ENCODE data around the gene DNAJA2.
"Not testable (repeated sequence)": the region's sequence is repeated elsewhere in the genome, so short reads cannot be mapped to it uniquely, and the experiment has no call there.

The DNAJA2 gene

DNA sequence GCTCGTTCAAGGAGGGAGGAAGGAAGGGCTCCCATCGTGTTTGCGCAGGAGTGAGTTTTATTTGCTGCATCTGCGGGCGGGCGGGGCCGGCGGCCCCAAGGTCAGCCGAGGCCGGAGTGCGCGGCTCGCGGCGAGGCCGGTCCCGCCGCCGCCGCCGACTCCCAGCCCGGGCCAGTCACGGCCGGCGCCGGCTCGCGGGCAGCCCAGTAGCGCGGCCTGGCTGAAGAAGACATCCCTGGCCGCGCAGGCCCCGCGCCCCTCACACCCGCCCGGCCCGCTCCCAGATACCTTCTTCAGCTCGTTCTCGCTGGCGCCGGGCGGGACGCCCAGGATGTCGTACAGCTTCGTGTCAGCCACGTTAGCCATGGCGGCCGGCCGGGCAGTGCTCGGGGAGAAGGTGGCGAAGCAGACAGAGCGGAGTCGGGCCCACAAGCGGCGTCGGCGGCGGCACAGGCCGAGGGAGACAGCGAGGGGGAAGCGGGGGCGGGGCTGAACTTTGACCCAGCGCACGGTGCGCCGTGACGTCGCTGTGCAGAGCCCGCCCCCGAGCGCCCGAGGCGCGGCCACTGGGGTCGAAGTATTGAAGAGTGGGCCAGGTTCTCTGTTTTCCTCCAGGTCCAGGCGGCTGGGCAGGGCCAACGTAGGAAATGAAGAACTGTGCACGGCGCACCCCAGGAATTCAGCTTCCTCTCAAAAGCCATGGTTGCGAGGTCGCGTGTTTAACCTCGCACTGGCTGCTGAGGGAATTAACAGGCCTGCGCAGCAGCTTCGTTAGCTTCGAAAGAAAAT, at the start of gene DNAJA2:
Gene DNAJA2, minus strand, starts transcription at position 468 of the 789 bp plus-strand sequence. Its CDS starts 102 bp downstream, at position 366.
- DNase-seq (ENCODE audit: low read depth in 3 of 3): peak; percentile 85 to 93 (median 87)

DNA sequence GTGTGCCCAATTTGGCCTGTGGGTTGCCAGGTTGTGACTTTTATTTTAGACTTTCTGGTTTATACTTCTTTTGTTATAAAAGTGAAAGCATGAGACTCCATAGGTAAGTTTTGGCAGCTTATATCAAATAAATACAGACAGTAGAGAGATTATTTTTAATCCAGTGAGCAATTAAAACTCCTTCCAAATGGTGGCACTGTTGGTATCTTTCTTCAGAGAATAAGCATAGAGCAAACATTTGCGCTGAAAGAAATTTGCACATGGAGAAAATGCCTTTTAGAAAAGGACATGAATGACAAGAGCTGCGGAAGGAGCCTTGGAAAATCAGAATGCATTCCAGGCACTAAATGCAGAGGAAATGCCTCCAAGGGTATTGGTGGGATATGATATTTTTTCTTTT, 46.1 kb upstream of the DNAJA2 start:
- no peak for DNase-seq (ENCODE audit: low read depth in 3 of 3)

DNA sequence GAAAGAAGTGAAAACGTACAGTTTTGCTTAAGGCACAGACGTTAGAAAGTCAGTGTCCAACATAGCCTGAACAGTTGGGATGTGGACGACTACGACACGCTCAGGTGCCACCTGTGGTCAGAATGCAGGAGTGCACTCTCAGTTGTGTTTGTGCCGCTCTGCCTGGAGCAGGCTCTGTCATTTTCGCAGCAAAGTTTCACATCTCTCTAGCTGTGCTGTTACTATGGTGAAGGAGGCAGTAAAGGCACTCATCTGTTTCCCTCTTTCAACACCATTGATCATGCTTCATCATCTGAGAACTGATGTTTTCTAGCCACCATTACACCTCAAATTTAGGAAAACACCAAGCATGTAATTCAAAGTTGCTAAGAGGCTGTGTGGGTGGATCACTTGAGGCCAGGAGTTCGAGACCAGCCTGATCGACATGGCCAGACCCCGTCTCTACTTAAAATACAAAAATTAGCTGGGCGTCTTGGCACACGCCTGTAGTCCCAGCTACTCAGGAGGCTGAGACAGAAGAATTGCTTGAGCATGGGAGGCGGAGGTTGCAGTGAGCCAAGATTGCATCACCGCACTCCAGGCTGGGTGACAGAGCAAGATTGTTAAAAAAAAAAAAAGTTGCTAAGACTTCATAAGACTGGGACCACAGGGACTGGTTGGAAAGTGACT, 44.9 kb upstream of the DNAJA2 start:
- DNase-seq (ENCODE audit: low read depth in 3 of 3): peak in 2 of 3 experiments; percentile 15 to 37

DNA sequence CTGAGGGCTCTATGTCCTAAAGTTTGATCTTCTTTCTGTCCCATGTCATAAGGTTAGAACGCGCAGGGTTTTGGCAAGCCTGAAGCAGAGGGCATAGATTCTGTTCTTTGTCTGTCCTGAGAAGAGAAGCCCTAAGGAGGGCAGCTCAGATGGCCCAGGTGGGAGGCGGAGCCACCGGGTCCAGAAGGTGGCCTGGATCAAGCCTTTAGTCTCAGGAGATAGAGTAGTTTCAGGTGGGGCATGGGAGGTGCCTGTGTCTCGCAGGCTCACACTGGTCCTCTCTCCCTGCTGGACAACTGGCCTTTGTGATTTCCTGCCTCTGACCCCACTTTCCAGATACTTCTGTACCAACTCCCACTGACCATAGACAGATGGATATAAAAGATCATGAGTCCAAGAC, 44.2 kb upstream of the DNAJA2 start:
- no peak for DNase-seq (ENCODE audit: low read depth in 3 of 3)

DNA sequence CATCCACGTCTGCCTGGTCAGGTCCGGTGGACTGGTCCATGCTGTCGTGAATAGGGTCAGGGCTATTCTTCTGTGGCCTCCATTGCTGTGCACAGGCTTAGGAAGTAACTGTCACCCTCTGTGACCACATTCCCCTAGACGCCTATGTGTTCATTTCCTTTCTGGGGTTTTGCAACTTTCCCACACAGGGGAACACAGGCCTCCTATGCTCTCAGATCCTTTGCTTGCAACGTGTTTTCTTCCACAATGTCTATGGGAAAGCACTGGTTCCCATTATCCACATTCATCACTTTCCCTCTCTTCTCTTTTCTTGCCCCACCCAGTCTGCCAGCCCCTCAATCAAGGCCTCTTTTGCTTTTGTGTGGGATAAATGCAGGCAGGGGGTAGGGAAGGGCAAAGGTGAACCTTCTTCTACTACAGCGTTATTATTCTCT, 43.2 kb upstream of the DNAJA2 start:
- DNase-seq (ENCODE audit: low read depth in 3 of 3): no peak

DNA sequence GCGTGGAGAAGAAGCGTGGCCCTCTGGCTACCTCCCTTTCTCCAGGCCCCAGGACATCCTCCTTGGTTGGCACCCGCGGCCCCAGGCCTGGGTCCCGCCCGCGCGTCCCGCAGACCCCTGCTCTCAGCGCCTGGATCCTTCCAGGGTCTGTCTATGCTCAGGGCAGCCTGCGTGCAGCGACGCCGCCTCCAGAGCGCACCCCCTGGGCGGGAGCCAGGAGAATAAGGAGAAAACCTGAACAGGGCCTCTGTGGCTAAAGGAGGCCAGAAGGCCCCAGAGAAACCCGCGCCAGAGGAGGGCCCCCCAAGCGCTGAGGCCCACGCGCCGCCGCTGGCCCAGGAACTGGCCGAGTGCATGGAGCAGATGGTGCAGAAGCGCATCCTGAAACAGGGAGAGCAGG, 40.4 kb upstream of the DNAJA2 start:
- DNase-seq (ENCODE audit: low read depth in 3 of 3): no peak

DNA sequence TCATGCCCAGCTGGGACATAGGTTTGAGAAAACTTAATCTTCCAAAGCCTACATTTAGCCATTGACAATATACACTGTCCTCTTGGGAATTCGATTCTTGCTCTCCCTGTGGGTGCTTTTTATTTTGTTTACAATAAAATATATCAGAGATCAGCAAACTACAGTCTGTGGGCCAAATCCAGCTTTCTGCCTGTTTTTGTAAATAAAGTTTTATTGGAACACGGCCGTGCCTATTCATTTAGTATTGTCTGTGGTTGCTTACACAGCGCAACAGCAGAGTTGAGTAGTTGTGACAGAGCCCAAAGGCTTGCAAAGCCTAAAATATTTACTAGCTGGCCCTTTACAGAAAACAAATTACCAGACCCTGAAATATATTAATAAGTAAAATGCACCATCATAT, 39.7 kb upstream of the DNAJA2 start:
- no peak for DNase-seq (ENCODE audit: low read depth in 3 of 3)

DNA sequence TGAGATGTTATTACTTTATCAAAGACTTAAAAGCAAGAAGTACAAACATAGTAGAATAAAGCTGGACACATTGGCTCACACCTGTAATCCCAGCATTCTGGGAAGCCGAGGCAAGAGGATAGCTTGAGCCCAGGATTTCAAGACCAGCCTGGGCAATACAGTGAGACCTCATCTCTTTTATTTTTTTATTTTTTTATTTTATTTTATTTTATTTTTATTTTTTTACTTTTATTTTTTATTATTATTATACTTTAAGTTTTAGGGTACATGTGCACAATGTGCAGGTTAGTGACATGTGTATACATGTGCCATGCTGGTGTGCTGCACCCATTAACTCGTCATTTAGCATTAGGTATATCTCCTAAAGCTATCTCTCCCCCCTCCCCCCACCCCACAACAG, 37.3 kb upstream of the DNAJA2 start:
- DNase-seq (ENCODE audit: low read depth in 3 of 3): not testable (repeated sequence)

DNA sequence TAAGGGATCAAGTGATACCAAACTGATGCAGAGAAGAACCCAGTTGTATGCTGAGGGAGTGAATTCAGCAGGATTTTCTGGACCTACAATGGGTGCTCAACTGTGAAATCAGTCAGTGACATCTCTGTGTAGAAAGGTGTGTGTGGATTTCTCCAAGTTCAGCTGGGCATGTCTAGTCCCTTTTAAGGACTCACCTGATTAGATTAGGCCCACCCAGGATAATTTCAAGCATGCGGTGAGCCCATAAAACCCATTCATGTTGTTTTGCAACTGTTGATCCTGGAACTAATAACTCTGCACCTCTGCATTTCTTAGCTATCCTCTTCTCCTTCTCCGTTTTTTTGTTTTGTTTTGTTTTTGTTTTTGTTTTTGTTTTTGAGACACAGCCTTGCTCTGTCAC, 35.1 kb upstream of the DNAJA2 start:
- no peak for DNase-seq (ENCODE audit: low read depth in 3 of 3)

DNA sequence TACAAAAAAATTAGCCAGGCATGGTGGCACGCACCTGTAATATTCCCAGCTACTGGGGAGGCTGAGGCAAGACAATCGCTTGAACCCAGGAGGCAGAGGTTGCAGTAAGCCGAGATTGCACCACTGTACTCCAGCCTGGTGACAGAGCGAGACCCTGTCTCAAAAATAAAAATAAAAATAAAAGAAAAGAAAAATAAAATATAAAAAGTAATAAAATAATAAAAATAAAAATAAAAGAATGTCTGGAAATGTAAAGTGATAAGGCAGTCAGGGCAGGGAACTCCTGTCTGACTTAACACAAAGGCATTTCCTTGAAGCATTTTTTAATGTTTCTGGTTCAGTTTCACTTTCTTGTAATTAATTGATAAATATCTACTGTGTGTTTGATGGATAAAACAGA, 34.7 kb upstream of the DNAJA2 start:
- no peak for DNase-seq (ENCODE audit: low read depth in 3 of 3)

DNA sequence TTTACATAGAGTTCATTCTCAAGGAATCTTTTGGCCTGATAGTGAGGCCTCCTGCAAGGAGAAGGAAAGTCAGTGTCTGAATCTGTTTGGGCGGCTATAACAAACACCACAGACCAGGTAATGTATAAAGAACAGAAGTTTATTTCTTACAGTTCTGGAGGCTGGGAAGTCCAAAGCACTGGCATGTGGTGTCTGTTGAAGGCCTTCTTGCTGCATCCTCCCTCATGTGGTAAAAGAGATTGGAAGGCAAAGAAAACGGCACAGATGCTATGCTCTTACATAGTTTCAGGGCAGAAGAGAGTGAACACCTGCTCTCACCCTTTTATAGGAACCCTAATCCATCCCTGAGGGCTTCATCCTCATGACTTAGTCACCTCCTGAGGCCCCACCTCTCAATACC, 31.2 kb upstream of the DNAJA2 start:
- no peak for DNase-seq (ENCODE audit: low read depth in 3 of 3)

DNA sequence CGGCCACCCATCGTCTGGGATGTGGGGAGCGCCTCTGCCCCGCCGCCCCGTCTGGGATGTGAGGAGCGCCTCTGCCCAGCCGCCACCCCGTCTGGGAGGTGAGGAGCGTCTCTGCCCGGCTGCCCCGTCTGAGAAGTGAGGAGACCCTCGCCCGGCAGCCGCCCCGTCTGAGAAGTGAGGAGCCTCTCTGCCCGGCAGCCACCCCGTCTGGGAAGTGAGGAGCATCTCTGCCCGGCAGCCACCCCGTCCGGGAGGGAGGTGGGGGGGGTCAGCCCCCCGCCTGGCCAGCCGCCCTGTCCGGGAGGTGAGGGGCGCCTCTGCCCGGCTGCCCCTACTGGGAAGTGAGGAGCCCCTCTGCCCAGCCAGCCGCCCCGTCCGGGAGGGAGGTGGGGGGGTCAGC, 26.6 kb upstream of the DNAJA2 start:
- not testable (repeated sequence) for DNase-seq (ENCODE audit: low read depth in 3 of 3)

DNA sequence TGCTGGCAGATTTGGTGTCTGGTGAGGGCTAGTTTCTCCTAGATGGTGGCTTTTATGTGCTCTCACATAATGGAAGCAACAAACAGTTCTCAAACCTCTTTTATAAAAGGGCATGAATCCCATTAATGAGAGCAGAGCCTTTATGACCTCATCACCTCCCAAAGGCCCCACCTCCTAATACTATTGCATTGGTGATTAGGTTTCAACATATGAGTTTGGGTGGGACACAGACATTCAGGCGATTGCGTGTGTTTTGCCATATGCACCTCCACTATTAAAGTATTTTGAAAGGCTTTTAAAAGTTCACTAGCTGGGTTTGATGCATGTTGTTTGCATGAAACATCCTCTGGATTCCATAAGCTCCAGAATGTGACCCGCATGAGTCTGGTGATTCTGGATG, 24.4 kb upstream of the DNAJA2 start:
- no peak for DNase-seq (ENCODE audit: low read depth in 3 of 3)

DNA sequence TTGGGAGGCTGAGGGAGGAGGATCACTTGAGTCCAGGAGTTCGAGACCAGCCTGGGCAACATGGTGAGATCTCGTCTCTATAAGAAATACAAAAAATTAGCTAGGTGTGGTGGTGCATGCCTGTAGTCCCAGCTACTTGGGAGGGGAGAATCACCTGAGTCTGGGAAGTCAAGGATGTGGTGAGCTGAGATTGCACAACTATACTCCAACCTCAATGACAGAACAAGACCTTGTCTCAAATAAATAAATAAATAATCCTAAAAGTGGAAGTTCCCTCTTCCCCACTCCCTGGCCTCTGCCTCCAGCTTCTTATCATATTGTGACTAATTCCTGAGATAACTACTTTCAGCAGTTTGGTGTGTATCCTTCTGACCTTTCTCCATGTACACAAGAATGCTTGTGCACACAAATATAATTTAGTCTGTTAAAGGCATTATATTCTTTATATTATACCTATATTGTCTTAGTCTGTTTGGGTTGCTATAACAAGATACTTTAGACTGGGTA, 23.5 kb upstream of the DNAJA2 start:
- DNase-seq (ENCODE audit: low read depth in 3 of 3): no peak

DNA sequence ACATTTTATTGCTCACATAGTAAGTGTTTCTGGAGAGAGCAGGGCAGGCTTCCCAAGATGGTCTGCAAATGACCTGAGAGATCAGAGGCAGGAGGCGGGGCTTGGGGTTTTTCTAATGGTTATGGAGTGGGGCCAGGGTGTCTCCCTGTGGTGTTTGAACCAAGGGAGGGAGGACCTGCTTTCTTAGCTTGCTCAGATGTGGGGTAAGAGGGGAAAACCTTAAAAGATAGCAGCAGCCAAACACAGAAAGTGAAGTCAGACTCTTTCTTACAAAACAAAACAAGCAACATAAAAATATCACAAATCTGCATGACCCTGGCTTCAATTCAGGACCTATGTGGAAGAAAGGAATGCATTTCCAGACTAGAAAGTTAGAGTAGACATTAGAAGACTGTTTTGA, 22.9 kb upstream of the DNAJA2 start:
- DNase-seq (ENCODE audit: low read depth in 3 of 3): peak in 1 of 3 experiments; percentile 5

DNA sequence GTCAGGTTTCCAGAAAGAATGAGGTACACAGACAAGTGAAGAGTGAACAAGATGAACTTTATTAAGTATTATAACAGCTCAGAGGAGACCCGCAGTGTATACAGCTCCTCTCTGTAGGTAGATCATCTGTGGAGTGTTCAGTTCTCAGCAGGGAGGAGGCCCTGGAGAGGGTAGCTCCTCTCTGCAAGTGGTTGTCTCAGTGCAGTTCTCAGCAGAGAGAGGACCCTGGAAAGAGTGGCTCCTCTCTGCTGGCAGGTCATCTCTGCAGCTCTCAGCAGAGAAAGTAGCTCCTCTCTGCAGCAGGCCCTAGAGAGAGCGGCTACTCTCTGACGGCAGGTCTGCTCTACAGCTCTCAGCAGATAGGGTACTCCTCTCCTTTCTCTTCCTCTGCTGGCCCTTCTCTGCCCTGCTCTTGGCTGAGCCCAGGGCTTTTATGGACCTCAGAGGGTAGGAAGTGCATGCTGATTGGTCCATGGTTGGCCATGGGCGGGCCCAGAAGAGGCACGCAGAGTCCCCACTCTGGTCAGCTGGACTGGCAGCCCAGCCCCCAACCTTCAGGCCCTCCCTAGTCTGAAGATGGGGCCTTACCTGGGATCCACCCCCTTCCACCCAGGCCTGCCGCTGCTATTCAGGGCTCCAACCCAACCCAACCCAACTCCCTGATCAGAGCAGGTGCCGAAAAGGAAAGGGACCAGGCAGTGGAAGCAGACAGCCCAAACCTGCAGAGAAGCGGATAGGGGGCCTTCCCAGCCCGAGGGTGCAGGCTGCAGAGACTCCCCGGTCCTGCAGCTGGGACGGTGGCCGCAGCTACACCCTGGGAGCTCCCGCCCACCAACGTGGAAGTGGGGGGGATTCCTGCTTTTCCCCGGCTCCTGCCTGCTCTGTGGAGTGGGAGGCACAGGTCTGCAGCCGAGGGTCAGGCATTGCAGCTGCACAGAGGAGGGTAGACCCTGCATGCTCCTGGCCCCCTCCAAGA, 18.5 kb upstream of the DNAJA2 start:
- no peak for DNase-seq (ENCODE audit: low read depth in 3 of 3)

DNA sequence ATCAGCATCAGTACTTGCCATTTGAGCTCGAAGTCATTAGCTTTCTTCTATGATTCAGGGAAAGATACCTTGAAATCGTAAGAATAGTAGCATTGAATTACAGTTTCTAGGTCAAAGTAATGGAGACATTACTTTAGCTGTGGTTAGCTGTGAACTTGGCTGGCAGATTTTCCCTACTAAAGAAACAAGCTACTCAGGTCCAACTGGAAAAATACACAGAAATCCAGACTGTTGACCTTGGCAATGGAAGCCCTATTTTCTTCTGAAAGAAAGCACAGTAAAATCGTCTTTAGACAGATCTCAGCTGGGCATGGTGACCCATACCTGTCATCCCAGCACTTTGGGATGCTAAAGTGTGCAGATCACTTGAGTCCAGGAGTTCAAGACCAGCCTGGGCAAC, 13.4 kb upstream of the DNAJA2 start:
- DNase-seq (ENCODE audit: low read depth in 3 of 3): no peak

DNA sequence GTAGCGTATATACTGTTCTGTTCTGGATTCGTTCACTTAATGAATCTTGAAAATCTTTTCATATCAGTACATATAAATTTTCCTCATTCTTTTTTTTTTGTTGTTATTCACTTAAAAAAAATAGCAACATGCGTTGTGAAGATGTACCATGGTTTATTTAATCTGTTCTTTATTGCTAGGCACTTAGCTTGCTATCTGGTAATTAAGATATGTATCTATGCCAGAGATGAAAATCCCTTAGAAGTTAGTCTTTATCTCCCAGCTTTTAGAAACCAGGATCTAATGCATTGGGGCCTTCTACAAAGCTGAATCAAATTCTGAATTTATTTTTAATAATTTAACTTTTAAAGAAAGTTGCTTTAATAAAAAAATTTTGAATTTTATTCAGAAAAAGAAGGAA, 13.0 kb upstream of the DNAJA2 start:
- DNase-seq (ENCODE audit: low read depth in 3 of 3): no peak

DNA sequence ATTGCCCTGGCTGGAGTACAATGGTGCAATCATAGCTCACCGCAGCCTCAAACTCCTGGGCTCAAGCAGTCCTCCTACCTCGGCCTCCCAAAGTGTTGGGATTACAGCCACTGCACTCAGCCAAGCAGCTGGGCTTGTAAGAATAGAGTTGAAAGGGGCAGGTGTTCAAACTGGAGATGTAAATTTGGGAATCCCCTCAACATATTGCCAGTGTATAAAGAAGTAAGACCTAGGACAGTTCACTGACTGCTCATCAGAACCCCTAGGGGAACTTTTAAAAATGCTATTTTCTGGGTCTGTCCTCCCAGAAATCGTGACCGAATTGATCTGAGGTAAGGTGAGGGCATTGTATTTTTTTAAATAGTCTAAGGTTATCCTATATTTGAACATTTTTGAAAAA, 8.9 kb upstream of the DNAJA2 start:
- DNase-seq (ENCODE audit: low read depth in 3 of 3): no peak

DNA sequence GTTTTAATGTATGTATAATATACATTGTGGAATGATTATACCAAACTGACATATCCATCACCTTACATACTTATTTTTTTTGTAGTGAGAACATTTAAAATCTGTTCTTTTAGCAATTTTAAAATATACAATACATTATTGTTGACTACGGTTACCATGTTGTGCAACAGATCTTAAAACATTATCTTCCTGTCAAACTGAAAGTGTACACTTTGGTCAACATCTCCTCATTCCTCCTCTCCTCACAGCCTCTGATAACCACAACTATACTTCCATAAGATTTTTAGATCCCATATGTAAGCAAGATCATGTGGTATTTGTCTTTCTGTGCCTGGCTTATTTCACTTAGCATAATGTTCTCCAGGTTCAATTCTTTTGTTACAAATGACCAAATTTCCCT, 7.5 kb upstream of the DNAJA2 start:
- no peak for DNase-seq (ENCODE audit: low read depth in 3 of 3)

DNA sequence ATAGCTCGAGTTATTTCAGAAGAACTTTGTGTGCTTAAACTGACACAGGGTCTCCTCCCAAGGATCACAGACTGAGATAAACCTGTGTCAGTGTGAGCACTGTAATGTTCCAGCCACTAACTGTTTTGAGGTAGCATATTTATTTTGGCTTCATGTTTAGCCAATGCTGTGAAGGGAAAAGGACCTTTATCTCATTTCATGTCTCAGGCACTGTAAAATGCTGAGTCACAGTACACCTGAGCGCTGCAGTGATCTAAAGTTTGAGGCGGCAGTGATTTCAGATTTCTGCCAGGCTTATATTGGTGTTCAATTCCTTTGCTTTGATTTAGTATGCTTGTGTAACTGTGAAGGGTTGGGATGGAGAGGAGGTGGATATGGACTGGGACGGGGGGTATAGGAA, 3.1 kb upstream of the DNAJA2 start:
- DNase-seq (ENCODE audit: low read depth in 3 of 3): no peak

DNA sequence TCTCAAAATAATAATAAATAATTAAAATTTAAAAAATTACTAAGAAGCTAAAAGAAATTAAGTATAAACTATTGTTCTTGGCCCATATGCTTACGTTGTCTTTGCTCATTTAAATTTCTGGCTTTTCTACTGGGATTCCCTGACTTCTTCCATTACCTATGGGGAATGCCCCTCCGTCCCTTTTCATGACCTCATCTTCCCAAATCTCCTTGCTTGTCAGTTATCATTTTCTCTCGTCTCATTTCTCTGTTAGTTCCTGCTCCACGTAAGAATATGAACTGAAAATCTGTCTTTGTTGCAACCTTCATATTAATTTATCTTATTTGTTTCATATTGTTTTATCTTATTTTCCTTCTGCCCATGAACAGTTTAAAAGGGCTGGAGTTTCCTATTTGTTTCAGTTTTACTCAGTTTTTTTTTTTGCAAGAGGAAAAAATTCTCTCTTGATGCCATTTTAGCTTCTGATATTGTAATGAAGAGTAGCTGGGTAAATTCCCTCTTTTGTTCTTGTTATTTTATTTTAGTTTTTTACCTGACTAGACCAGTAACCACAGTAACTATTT, 2.5 kb upstream of the DNAJA2 start:
- DNase-seq (ENCODE audit: low read depth in 3 of 3): no peak

Measured in stimulated activated CD4-positive, alpha-beta T cell treated with anti-CD3 and anti-CD28 coated beads, TNF-alpha, amount 100 ng/mL, for 24 hours (primary cell).